ENCODE data around the gene UHMK1. TPM values are rescaled to one million over a fixed set of nuclear protein-coding genes. Genes with fewer than 3 reads are reported as not detected.
"Not testable (repeated sequence)": the region's sequence is repeated elsewhere in the genome, so short reads cannot be mapped to it uniquely, and the experiment has no call there.

The UHMK1 gene
- polyA plus RNA-seq, 1 experiment: 16.9 TPM

- POLR2A ChIA-PET: no interaction called here
- Histone ChIP-seq H3K4me3 (ENCODE audit: low read depth, low read length) (no peak overlapping the region), H3K36me3 (ENCODE audit: control insufficient read depth, insufficient read depth, low read length) (no peaks in the 10 kb centered on the region), H3K27me3 (ENCODE audit: control insufficient read depth, insufficient read depth, low read length) (no peaks in the 10 kb centered on the region)
- TF ChIP-seq CTCF (IDR thresholded peaks at IDR 0.05; ENCODE audit: insufficient read depth, low read depth, low read length): no peak
- CTCF ChIA-PET: interaction anchor here (0.5 kb wide), 1 partner anchor 9 kb away, joined by 3 read pairs; no protein-coding TSS in a partner anchor
- DNase-seq (ENCODE audit: low read depth): no peak
Measured at GRCh38 chr1:162476620-162477019, 21.0 kb upstream of the UHMK1 start.

DNA sequence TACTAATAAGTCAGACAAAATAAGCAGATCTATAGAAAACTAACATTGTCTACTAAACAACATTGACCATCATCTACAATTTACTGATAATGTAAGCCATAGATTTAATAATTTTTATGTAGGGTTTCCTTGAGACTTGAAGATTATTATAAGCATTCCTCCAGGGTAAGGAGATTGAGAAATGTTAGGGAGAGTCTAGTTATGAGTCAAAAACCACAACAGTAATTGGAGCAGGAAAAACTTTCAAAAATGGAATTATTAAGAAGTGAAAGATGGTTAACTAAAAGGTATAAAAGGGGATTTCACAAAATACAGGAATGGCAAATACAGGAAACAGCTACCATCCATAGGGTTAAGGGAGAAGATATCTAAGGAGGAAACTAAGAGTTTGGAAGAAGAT lies 12.4 kb upstream of the UHMK1 start:
- CTCF ChIA-PET: interaction anchor here (0.6 kb wide), 2 partner anchors 107 to 443 kb away, joined by 3 read pairs; no protein-coding TSS in a partner anchor
- Histone ChIP-seq H3K4me3 (ENCODE audit: low read depth, low read length) (no peak overlapping the region), H3K36me3 (ENCODE audit: control insufficient read depth, insufficient read depth, low read length) (no peaks in the 10 kb centered on the region), H3K27me3 (ENCODE audit: control insufficient read depth, insufficient read depth, low read length) (no peaks in the 10 kb centered on the region)
- POLR2A ChIA-PET: no interaction called here
- DNase-seq (ENCODE audit: low read depth): no peak
- TF ChIP-seq CTCF (IDR thresholded peaks at IDR 0.05; ENCODE audit: insufficient read depth, low read depth, low read length): no peak

GRCh38 chr1:162487241-162487640 lies 10.4 kb upstream of the UHMK1 start:
- ChIA-PET POLR2A (no interaction called here), CTCF (no interaction called here)
- Histone ChIP-seq H3K4me3 (ENCODE audit: low read depth, low read length) (no peak overlapping the region), H3K27me3 (ENCODE audit: control insufficient read depth, insufficient read depth, low read length) (no peaks in the 10 kb centered on the region), H3K36me3 (ENCODE audit: control insufficient read depth, insufficient read depth, low read length) (no peaks in the 10 kb centered on the region)
- no peak for DNase-seq (ENCODE audit: low read depth)
- no peak for TF ChIP-seq CTCF (IDR thresholded peaks at IDR 0.05; ENCODE audit: insufficient read depth, low read depth, low read length)

GRCh38 chr1:162488219-162488618 lies 9.4 kb upstream of the UHMK1 start:
- Histone ChIP-seq H3K36me3 (ENCODE audit: control insufficient read depth, insufficient read depth, low read length) (no peaks in the 10 kb centered on the region), H3K27me3 (ENCODE audit: control insufficient read depth, insufficient read depth, low read length) (no peaks in the 10 kb centered on the region), H3K4me3 (ENCODE audit: low read depth, low read length) (no peak overlapping the region)
- TF ChIP-seq CTCF (IDR thresholded peaks at IDR 0.05; ENCODE audit: insufficient read depth, low read depth, low read length): no peak
- no peak for DNase-seq (ENCODE audit: low read depth)
- POLR2A ChIA-PET: no interaction called here
- CTCF ChIA-PET: no interaction called here

DNA sequence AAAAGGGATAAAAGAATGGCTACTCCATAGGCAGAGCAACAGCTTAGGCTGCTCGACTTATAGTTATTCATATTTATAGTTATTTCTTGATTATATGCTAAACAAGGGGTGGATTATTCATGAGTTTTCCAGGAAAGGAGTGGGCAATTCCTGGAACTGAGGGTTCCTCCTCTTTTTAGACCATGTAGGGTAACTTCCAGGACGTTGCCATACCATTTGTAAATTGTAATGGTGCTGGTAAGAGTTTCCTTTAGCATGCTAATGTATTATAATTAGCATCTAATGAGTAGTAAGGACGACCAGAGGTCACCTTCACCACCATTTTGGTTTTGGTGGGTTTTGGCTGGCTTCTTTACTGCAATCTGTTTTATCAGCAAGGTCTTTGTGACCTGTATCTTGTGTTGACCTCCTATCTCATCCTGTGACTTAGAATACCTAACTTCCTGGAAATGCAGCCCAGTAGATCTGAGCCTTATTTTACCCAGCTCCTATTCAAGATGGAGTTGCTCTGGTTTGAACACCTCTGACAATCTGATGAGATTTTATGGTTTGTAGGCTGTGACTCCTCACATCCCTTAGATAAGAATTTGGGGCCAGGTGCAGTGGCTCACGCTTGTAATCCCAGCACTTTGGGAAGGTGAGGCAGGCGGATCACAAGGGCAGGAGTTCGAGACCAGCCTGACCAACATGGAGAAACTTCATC lies 1.9 kb upstream of the UHMK1 start:
- H3K36me3 ChIP-seq (ENCODE audit: control insufficient read depth, insufficient read depth, low read length); DNase-seq (ENCODE audit: low read depth); POLR2A ChIA-PET; H3K4me3 ChIP-seq (ENCODE audit: low read depth, low read length); H3K27me3 ChIP-seq (ENCODE audit: control insufficient read depth, insufficient read depth, low read length); CTCF ChIA-PET: not testable (repeated sequence)

All from BJ (cell line).